IMR-90 (cell line): ENCODE results near the gene DSCAML1.

ENCODE experiments used
- CTCF ChIP-seq: conservative IDR thresholded peaks from 2 replicates; pipeline ENCODE4 v1.5.1; 2012; ENCODE audit warnings: mild to moderate bottlenecking, low read depth, low read length, improper control_type of control experiment
- ELK1 ChIP-seq: fragments of 150-350 bp; IDR thresholded peaks from 2 replicates; pipeline ENCODE4 v1.6.1; 2016; ENCODE audit warnings: low read depth, mild to moderate bottlenecking, low read length, moderate library complexity, borderline replicate concordance
- FOS ChIP-seq: fragments of 150-350 bp; IDR thresholded peaks from 2 replicates; pipeline ENCODE4 v1.6.1; 2016; ENCODE audit warnings: low read depth, low read length
- MAFK ChIP-seq: IDR thresholded peaks from 2 replicates; pipeline ENCODE4 v1.6.1; 2012; ENCODE audit warnings: low read depth, low read length, improper control_type of control experiment
- MAZ ChIP-seq: IDR thresholded peaks from 2 replicates; pipeline ENCODE4 v1.6.1; 2012; ENCODE audit warnings: low read depth, mild to moderate bottlenecking, low read length, improper control_type of control experiment, moderate library complexity, borderline replicate concordance
- MXI1 ChIP-seq: IDR thresholded peaks from 2 replicates; pipeline ENCODE4 v1.6.1; 2012; ENCODE audit warnings: low read depth, mild to moderate bottlenecking, low read length, moderate library complexity, borderline replicate concordance
- POLR2A ChIP-seq: IDR thresholded peaks from 2 replicates; pipeline ENCODE4 v1.6.1; 2012; ENCODE audit warnings: mild to moderate bottlenecking, low read depth, low read length
- RAD21 ChIP-seq: IDR thresholded peaks from 2 replicates; pipeline ENCODE4 v1.6.1; 2012; ENCODE audit warnings: low read length, improper control_type of control experiment
- RFX5 ChIP-seq: IDR thresholded peaks from 2 replicates; pipeline ENCODE4 v1.8.0; 2012; ENCODE audit warnings: low read depth, mild to moderate bottlenecking, low read length, moderate library complexity
- SMC3 ChIP-seq: fragments of 150-350 bp; IDR thresholded peaks from 2 replicates; pipeline ENCODE4 v1.6.1; 2016; ENCODE audit warnings: low read depth, mild to moderate bottlenecking, antibody characterized with exemption, low read length, moderate library complexity
- USF2 ChIP-seq: fragments of 150-350 bp; IDR thresholded peaks from 2 replicates; pipeline ENCODE4 v1.6.1; 2017; ENCODE audit warnings: mild to moderate bottlenecking, antibody characterized with exemption, low read length, low read depth

GRCh38 chr11:117459123-117459978, 337.7 kb downstream of the DSCAML1 start:
- no peak for TF ChIP-seq CTCF
- no peak for TF ChIP-seq RFX5
- no peak for TF ChIP-seq FOS
- TF ChIP-seq USF2 = no peak
- TF ChIP-seq RAD21 = no peak
- TF ChIP-seq ELK1 = no peak
- no peak for TF ChIP-seq POLR2A
- no peak for TF ChIP-seq MAZ
- TF ChIP-seq MXI1 = no peak
- no peak for TF ChIP-seq MAFK
- TF ChIP-seq SMC3 = no peak
